Upper lobe of left lung (tissue), 6 donors: ENCODE results near the gene ATP6V1C2. TPM values are rescaled to one million over a fixed set of nuclear protein-coding genes. Genes with fewer than 3 reads are reported as not detected.

Experiments used
- ATAC-seq, 2 donors: fragments of 200-7000 bp; cut with Tn5 transposase; one replicate each; pipeline ENCODE4 v1.9.1; 2022; ENCODE audit warnings: mild to moderate bottlenecking in 2 of 2, moderate library complexity in 2 of 2; ENCODE audit not compliant: low FRiP score in 2 of 2
- DNase-seq, 2 donors: peaks; one replicate each; pipeline ENCODE4 v3.0.0-alpha.2; 2019 to 2020
- H3K27ac ChIP-seq, 4 donors: fragments of 200-600 bp; sonication (generic); one replicate each; pipeline ENCODE4 v1.5.1; 2016 to 2019
- H3K27me3 ChIP-seq, 4 donors: fragments of 200-600 bp; sonication (generic); one replicate each; pipeline ENCODE4 v1.5.1; 2017 to 2019
- H3K36me3 ChIP-seq, 4 donors: fragments of 200-600 bp; sonication (generic); one replicate each; pipeline ENCODE4 v1.5.1; 2016 to 2019
- H3K4me1 ChIP-seq, 4 donors: fragments of 200-600 bp; sonication (generic); one replicate each; pipeline ENCODE4 v1.5.1; 2018 to 2019
- H3K4me3 ChIP-seq, 4 donors: fragments of 200-600 bp; sonication (generic); one replicate each; pipeline ENCODE4 v1.5.1; 2017 to 2019; ENCODE audit warnings: mild to moderate bottlenecking in 2 of 4, moderate library complexity in 1 of 4
- H3K9me3 ChIP-seq, 4 donors: fragments of 200-600 bp; sonication (generic); one replicate each; pipeline ENCODE4 v1.5.1; 2018 to 2019
- EP300 ChIP-seq, 4 donors: sonication (generic); formaldehyde crosslinking; IDR thresholded peaks; one replicate each; pipeline ENCODE4 v1.5.1; 2017; ENCODE audit warnings: antibody characterized with exemption in 4 of 4, control low read depth in 2 of 4
- POLR2A ChIP-seq, 4 donors: fragments of 450-650 bp; IDR thresholded peaks; one replicate each; pipeline ENCODE4 v1.5.1; 2016 to 2017; ENCODE audit warnings: antibody characterized with exemption in 4 of 4, mild to moderate bottlenecking in 2 of 4
- POLR2AphosphoS5 ChIP-seq, 2 donors: sonication (generic); formaldehyde crosslinking; IDR thresholded peaks; one replicate each; pipeline ENCODE4 v1.5.1; 2017; ENCODE audit warnings: antibody characterized with exemption in 2 of 2
- WGBS, 2 donors: methylation state at CpG; one replicate each; pipeline ENCODE4 v1.1.5; 2017 to 2018; 5-methylcytosine and 5-hydroxymethylcytosine counted together
- total RNA-seq, 6 donors: library from RNA; depleted of rRNA in 4 of 6; stranded (reverse); fragments of >200 nt in 4 of 6; gene quantifications; one replicate each; pipeline versions ENCODE4 v1.1.0 to v1.2.1, GENCODE V29; 2016 to 2021
- TF ChIP-seq, protein P1 (sequence below), 6 experiments: fragments of 450-650 bp in 4 of 6; fragments of 200-600 bp in 2 of 6; sonication (generic) in 2 of 6; IDR thresholded peaks; one replicate each; pipeline ENCODE4 v1.5.1; 2016 to 2019; ENCODE audit warnings: antibody characterized with exemption in 6 of 6
- donor health status: DM: no; HTN: no; CAD: no; lungs with moderate emphysema.
- donor health status: DM: no; HTN: yes; CAD: no; lungs with severe emphysema.

The ATP6V1C2 gene
- total RNA-seq, 6 donors from 2014 or later, result 0.81 to 92.2 (median 2.4) TPM

DNA sequence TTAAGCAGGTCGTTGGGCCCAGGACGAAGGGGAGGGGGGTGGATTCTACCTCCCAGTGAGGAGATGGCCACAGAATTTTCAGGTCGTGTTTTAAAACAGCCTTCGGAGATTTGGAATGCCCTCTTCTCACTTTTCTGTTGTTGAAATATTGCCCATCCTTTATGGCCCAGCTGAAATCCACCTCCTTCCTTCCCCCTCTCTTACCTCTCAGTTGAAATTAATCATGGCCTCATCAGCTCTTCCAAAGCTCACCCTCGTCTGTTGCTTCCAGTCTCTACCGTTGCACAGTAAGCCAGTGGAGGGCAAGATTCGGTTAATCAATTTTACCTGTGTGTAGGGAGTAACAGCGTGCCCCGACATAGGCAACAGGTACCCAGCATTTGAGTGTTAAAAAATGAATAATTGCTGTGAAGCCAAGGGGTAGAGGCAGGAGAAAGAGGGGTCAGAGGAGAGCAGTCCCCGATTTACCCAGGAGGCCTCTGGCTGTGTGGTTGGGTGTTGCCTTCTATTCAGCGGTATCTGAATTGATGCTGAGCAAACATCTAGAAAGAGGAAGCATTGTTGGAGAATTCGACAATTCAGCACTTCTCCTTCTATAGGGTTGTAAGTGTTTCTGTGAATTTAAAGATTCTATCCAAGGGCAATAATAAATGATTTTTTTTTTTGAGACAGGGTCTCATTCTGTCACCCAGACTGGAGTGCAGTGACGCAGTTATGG lies 99.7 kb downstream of the ATP6V1C2 start:
- no peaks in the 10 kb centered on the region for H3K9me3 ChIP-seq
- 72 to 74% methylated on average over 11 to 13 of the region's 13 CpGs for WGBS, 2 donors
- H3K36me3 ChIP-seq, result no peaks in the 10 kb centered on the region
- DNase-seq (no peak), ATAC-seq (peak in 1 of 2 donors; percentile 60)
- no peak overlapping the region for H3K27ac ChIP-seq
- H3K4me3 ChIP-seq, result no peak overlapping the region
- TF ChIP-seq, protein P1, sequence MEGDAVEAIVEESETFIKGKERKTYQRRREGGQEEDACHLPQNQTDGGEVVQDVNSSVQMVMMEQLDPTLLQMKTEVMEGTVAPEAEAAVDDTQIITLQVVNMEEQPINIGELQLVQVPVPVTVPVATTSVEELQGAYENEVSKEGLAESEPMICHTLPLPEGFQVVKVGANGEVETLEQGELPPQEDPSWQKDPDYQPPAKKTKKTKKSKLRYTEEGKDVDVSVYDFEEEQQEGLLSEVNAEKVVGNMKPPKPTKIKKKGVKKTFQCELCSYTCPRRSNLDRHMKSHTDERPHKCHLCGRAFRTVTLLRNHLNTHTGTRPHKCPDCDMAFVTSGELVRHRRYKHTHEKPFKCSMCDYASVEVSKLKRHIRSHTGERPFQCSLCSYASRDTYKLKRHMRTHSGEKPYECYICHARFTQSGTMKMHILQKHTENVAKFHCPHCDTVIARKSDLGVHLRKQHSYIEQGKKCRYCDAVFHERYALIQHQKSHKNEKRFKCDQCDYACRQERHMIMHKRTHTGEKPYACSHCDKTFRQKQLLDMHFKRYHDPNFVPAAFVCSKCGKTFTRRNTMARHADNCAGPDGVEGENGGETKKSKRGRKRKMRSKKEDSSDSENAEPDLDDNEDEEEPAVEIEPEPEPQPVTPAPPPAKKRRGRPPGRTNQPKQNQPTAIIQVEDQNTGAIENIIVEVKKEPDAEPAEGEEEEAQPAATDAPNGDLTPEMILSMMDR (IDR thresholded peaks at IDR 0.05), result no peak
- TF ChIP-seq POLR2A (IDR thresholded peaks at IDR 0.05) (no peak), POLR2AphosphoS5 (IDR thresholded peaks at IDR 0.05) (no peak), EP300 (IDR thresholded peaks at IDR 0.05) (no peak)
- no peaks in the 10 kb centered on the region for H3K27me3 ChIP-seq
- H3K4me1 ChIP-seq, result peaks cover 0 to 2% (median 0%) of the 10 kb centered on the region in 4 donors

GRCh38 chr2:10824191-10824590 lies 102.8 kb downstream of the ATP6V1C2 start:
- TF ChIP-seq POLR2A (IDR thresholded peaks at IDR 0.05) (no peak), POLR2AphosphoS5 (IDR thresholded peaks at IDR 0.05) (no peak), EP300 (IDR thresholded peaks at IDR 0.05) (no peak)
- TF ChIP-seq, protein P1 (IDR thresholded peaks at IDR 0.05), result no peak
- 90% methylated on average over 4 of the region's 4 CpGs; no CpG with 5 or more reads in 1 of the 2 donors for WGBS, 2 donors
- DNase-seq, result no peak
- Histone ChIP-seq H3K9me3 (no peaks in the 10 kb centered on the region), H3K36me3 (no peaks in the 10 kb centered on the region), H3K27ac (no peak overlapping the region), H3K4me3 (no peak overlapping the region), H3K4me1 (peaks cover 0 to 2% (median 0%) of the 10 kb centered on the region in 4 donors), H3K27me3 (no peaks in the 10 kb centered on the region)
- no peak for ATAC-seq

- DNase-seq (no peak), ATAC-seq (no peak)
- H3K27ac ChIP-seq, result no peak overlapping the region
- H3K9me3 ChIP-seq, result no peaks in the 10 kb centered on the region
- no peaks in the 10 kb centered on the region for H3K36me3 ChIP-seq
- no peak overlapping the region for H3K4me3 ChIP-seq
- TF ChIP-seq POLR2A (IDR thresholded peaks at IDR 0.05) (no peak), EP300 (IDR thresholded peaks at IDR 0.05) (no peak)
- TF ChIP-seq, protein P1 (IDR thresholded peaks at IDR 0.05), result no peak
- 69 to 75% methylated on average over 8 of the region's 8 CpGs for WGBS, 2 donors
- H3K4me1 ChIP-seq, result no peaks in the 10 kb centered on the region
- H3K27me3 ChIP-seq, result peaks cover 0 to 4% (median 0%) of the 10 kb centered on the region in 4 donors
Observed at GRCh38 chr2:10826026-10826425, 104.6 kb downstream of the ATP6V1C2 start.

DNA sequence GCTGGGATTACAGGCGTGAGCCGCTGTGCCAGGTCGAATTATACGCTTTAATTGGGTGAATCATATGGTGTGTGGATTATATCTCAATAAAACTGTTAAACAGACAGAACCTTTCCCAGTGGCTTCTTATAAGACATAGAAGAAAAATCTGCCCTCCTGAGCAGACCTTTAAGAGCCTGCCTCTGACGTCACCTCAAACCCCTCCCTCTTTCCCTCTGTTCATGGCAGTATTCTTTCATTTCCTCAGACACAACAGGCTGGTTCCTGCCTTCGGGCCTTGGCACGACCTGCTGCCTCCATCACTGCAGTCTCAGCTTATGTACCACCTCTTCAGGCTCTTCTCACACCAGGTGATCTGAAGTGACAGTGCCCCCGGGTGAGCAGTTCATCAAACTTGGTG lies 105.2 kb downstream of the ATP6V1C2 start:
- H3K36me3 ChIP-seq, result no peaks in the 10 kb centered on the region
- WGBS, 2 donors, result 70 to 82% methylated on average over 8 of the region's 8 CpGs
- no peak overlapping the region for H3K4me3 ChIP-seq
- ATAC-seq (no peak), DNase-seq (no peak)
- H3K27me3 ChIP-seq, result peaks cover 0 to 10% (median 0%) of the 10 kb centered on the region in 4 donors
- H3K27ac ChIP-seq, result no peak overlapping the region
- no peaks in the 10 kb centered on the region for H3K9me3 ChIP-seq
- TF ChIP-seq, protein P1 (IDR thresholded peaks at IDR 0.05), result no peak
- TF ChIP-seq POLR2A (IDR thresholded peaks at IDR 0.05) (no peak), POLR2AphosphoS5 (IDR thresholded peaks at IDR 0.05) (no peak), EP300 (IDR thresholded peaks at IDR 0.05) (no peak)
- no peaks in the 10 kb centered on the region for H3K4me1 ChIP-seq

GRCh38 chr2:10828346-10828745 lies 106.9 kb downstream of the ATP6V1C2 start:
- Histone ChIP-seq H3K36me3 (no peaks in the 10 kb centered on the region), H3K27me3 (peaks cover 0 to 10% (median 0%) of the 10 kb centered on the region in 4 donors), H3K27ac (no peak overlapping the region), H3K4me1 (peaks cover 6 to 8% (median 7%) of the 10 kb centered on the region in 4 donors), H3K9me3 (no peaks in the 10 kb centered on the region), H3K4me3 (no peak overlapping the region)
- TF ChIP-seq POLR2AphosphoS5 (IDR thresholded peaks at IDR 0.05) (no peak), EP300 (IDR thresholded peaks at IDR 0.05) (no peak), POLR2A (IDR thresholded peaks at IDR 0.05) (no peak)
- TF ChIP-seq, protein P1 (IDR thresholded peaks at IDR 0.05), result no peak
- WGBS, 2 donors, result 77 to 79% methylated on average over 10 to 11 of the region's 11 CpGs
- ATAC-seq (no peak), DNase-seq (peak in 1 of 2 donors; percentile 56)
